NCI-H774 (cell line): ENCODE data around the gene CLCN4.

ENCODE experiments used
- DNase-seq: peaks from one replicate; lab custom pipeline; 2025; lab: John Stamatoyannopoulos, UW

Gene CLCN4

GRCh38 chrX:10130354-10130753 is 26.4 kb upstream of the CLCN4 start:
- no peak for DNase-seq

GRCh38 chrX:10133980-10134676 is 22.6 kb upstream of the CLCN4 start:
- DNase-seq, result no peak

GRCh38 chrX:10134921-10135320 is 21.9 kb upstream of the CLCN4 start:
- DNase-seq, result no peak

GRCh38 chrX:10135561-10136399 is 21.0 kb upstream of the CLCN4 start:
- DNase-seq, result no peak

GRCh38 chrX:10138726-10139125 is 18.0 kb upstream of the CLCN4 start:
- no peak for DNase-seq

- no peak for DNase-seq
Measured at GRCh38 chrX:10140264-10140663, 16.5 kb upstream of the CLCN4 start.

- DNase-seq, result no peak
Measured at GRCh38 chrX:10142041-10142599, 14.7 kb upstream of the CLCN4 start.

- DNase-seq, result no peak
Measured at GRCh38 chrX:10143071-10143983, 13.4 kb upstream of the CLCN4 start.

- no peak for DNase-seq
Measured at GRCh38 chrX:10146346-10146745, 10.4 kb upstream of the CLCN4 start.

GRCh38 chrX:10152086-10152485 is 4.7 kb upstream of the CLCN4 start:
- no peak for DNase-seq

- no peak for DNase-seq
Measured at GRCh38 chrX:10155137-10155536, 1.6 kb upstream of the CLCN4 start.

- no peak for DNase-seq
Measured at GRCh38 chrX:10157032-10157341, 212 bp downstream of the CLCN4 start.

GRCh38 chrX:10157543-10157942 is 768 bp downstream of the CLCN4 start:
- no peak for DNase-seq

- peak; percentile 25 for DNase-seq
Measured at GRCh38 chrX:10158279-10159144, 1.7 kb downstream of the CLCN4 start.

- no peak for DNase-seq
Measured at GRCh38 chrX:10159145-10159468, 2.3 kb downstream of the CLCN4 start.

- no peak for DNase-seq
Measured at GRCh38 chrX:10160211-10160610, 3.4 kb downstream of the CLCN4 start.

- DNase-seq, result no peak
Measured at GRCh38 chrX:10163031-10163430, 6.3 kb downstream of the CLCN4 start.

GRCh38 chrX:10164879-10165278 is 8.1 kb downstream of the CLCN4 start:
- no peak for DNase-seq

GRCh38 chrX:10165580-10166247 is 8.9 kb downstream of the CLCN4 start:
- DNase-seq, result no peak

- DNase-seq, result no peak
Measured at GRCh38 chrX:10166248-10166716, 9.5 kb downstream of the CLCN4 start.

GRCh38 chrX:10166731-10167151 is 10.0 kb downstream of the CLCN4 start:
- DNase-seq, result no peak
